K562 (cell line): ENCODE measurements around the gene AMH. TPM values are rescaled to one million over a fixed set of nuclear protein-coding genes. Genes with fewer than 3 reads are reported as not detected.

Experiments
- ATAC-seq: fragments of 200-7000 bp; cut with Tn5 transposase; 3 replicates; pipeline ENCODE4 v1.9.1; 2020; ENCODE audit warnings: moderate library complexity
- BruUV-seq: library from RNA; stranded (reverse); fragments of 400-500 nt; replicated peaks from 2 replicates; lab custom pipeline; 2021; lab: Mats Ljungman, UMichigan
- CTCF ChIA-PET: fragments of 300-600 bp; formaldehyde crosslinking; extraction: SDS; loops from one replicate; lab custom pipeline; 2021; ENCODE audit warnings: low intra/inter-chr PET ratio; lab: Yijun Ruan, JAX
- POLR2A ChIA-PET: fragments of 300-600, 350-650 bp; sonication (Branson Sonifier 250); formaldehyde crosslinking; extraction: SDS; loops from one replicate; lab custom pipeline; 2021; ENCODE audit warnings: antibody characterized with exemption, inconsistent platforms; lab: Yijun Ruan, JAX
- DNase-seq, 4 experiments: peaks; one replicate each; pipeline versions ENCODE4 v3.0.0 to v3.0.0-alpha.2; 2011 to 2018; ENCODE audit warnings: low spot score in 3 of 4, mixed read lengths in 3 of 4; ENCODE audit errors: extremely low read depth in 1 of 4
- FAIRE-seq: peaks from 2 replicates; lab custom pipeline; 2011; peaks lifted over from hg19 to GRCh38; lab: Jason Lieb, UNC
- H2AFZ ChIP-seq: 2 replicates; pipeline ENCODE4 v1.6.0; 2011; ENCODE audit warnings: low read depth, low read length, control low read depth, inconsistent platforms
- H3K27ac ChIP-seq: fragments of 200-600 bp; 3 replicates; pipeline ENCODE4 v1.8.0; 2011; ENCODE audit warnings: low read depth, mild to moderate bottlenecking, control low read depth, inconsistent platforms, low read length, moderate library complexity, mixed read lengths; ENCODE audit errors: extremely low read depth
- H3K27me3 ChIP-seq, 2 experiments: fragments of 300-600 bp in 1 of 2; 2 replicates in 1 of 2; 3 replicates in 1 of 2; pipeline versions ENCODE4 v1.6.0 to v1.8.0; 2011; ENCODE audit warnings: inconsistent platforms in 2 of 2, low read length in 2 of 2, mild to moderate bottlenecking in 1 of 2, mixed read lengths in 1 of 2, moderate library complexity in 1 of 2; ENCODE audit not compliant: control insufficient read depth in 2 of 2, insufficient read depth in 2 of 2
- H3K36me3 ChIP-seq: fragments of 300-600 bp; 3 replicates; pipeline ENCODE4 v1.8.0; 2011; ENCODE audit warnings: mild to moderate bottlenecking, low read length, inconsistent platforms; ENCODE audit not compliant: control insufficient read depth, insufficient read depth
- H3K4me1 ChIP-seq, 2 experiments: fragments of 200-600 bp in 1 of 2; replicated peaks in 1 of 2; 2 replicates in 1 of 2; 3 replicates in 1 of 2; pipeline versions ENCODE4 v1.5.1 to v1.8.0; 2011; ENCODE audit warnings: inconsistent platforms in 2 of 2, low read length in 2 of 2, mild to moderate bottlenecking in 1 of 2, mixed read lengths in 1 of 2, moderate library complexity in 1 of 2; ENCODE audit not compliant: control insufficient read depth in 2 of 2, insufficient read depth in 2 of 2
- H3K4me2 ChIP-seq: 2 replicates; pipeline ENCODE4 v1.6.1; 2011; ENCODE audit warnings: low read length, control low read depth, inconsistent platforms, mixed read lengths; ENCODE audit not compliant: insufficient read depth
- H3K4me3 ChIP-seq: fragments of 200-600 bp; sonication (generic), shearing (Covaris generic); 2 replicates; pipeline ENCODE4 v1.5.1; 2016; ENCODE audit warnings: control low read depth, inconsistent platforms
- H3K79me2 ChIP-seq: fragments of 200-600 bp; 3 replicates; pipeline ENCODE4 v1.8.0; 2011; ENCODE audit warnings: low read length, inconsistent platforms; ENCODE audit not compliant: control insufficient read depth, insufficient read depth
- H3K9ac ChIP-seq, 2 experiments: 2 replicates each; pipeline versions ENCODE4 v1.6.0 to v1.6.1; 2011; ENCODE audit warnings: low read depth in 2 of 2, low read length in 2 of 2, control low read depth in 1 of 2, inconsistent platforms in 1 of 2, mild to moderate bottlenecking in 1 of 2, mixed read lengths in 1 of 2; ENCODE audit not compliant: insufficient read depth in 1 of 2
- H3K9me1 ChIP-seq: one replicate; pipeline ENCODE4 v1.6.0; 2011; ENCODE audit warnings: inconsistent platforms, mild to moderate bottlenecking, low read length, moderate library complexity; ENCODE audit not compliant: control insufficient read depth, insufficient read depth
- H3K9me3 ChIP-seq: replicated peaks from 2 replicates; pipeline ENCODE4 v1.5.1; 2011; ENCODE audit warnings: low read depth, low read length, inconsistent platforms; ENCODE audit not compliant: control insufficient read depth, insufficient read depth
- H4K20me1 ChIP-seq: replicated peaks from 2 replicates; pipeline ENCODE4 v1.6.1; 2011; ENCODE audit warnings: low read length, inconsistent platforms, mixed read lengths; ENCODE audit not compliant: control insufficient read depth, insufficient read depth
- BRF1 ChIP-seq: IDR thresholded peaks from 3 replicates; pipeline ENCODE4 v1.6.1; 2011; ENCODE audit warnings: borderline replicate concordance, mild to moderate bottlenecking; ENCODE audit not compliant: insufficient read length; ENCODE audit errors: extremely low read depth
- NCOA2 ChIP-seq, 2 experiments: fragments of 450-650 bp; IDR thresholded peaks; 2 replicates each; pipeline ENCODE4 v1.6.1; 2018; ENCODE audit warnings: mild to moderate bottlenecking in 2 of 2, moderate library complexity in 1 of 2; ENCODE audit not compliant: partially characterized antibody in 2 of 2
- POLR2G ChIP-seq: fragments of 200-400 bp; formaldehyde crosslinking; IDR thresholded peaks from 2 replicates; pipeline ENCODE4 v1.6.1; 2017; ENCODE audit warnings: low read depth, mild to moderate bottlenecking, antibody characterized with exemption, low read length, moderate library complexity
- RBM14 ChIP-seq: fragments of 200-400 bp; formaldehyde crosslinking; IDR thresholded peaks from 2 replicates; pipeline ENCODE4 v1.6.1; 2018; ENCODE audit warnings: low read depth, mild to moderate bottlenecking, low read length, moderate library complexity, borderline replicate concordance; ENCODE audit not compliant: insufficient read depth
- XRCC4 ChIP-seq: IDR thresholded peaks from one replicate; pipeline ENCODE4 v1.6.1; 2011; ENCODE audit not compliant: insufficient read depth, insufficient read length; ENCODE audit errors: extremely low read depth
- ZC3H4 ChIP-seq: sonication (generic); formaldehyde crosslinking; IDR thresholded peaks from 2 replicates; pipeline ENCODE4 v1.9.0; 2021; ENCODE audit warnings: missing genetic modification reagents, borderline replicate concordance
- ZNF696 ChIP-seq: fragments of 250-450 bp; sonication (Bioruptor Pico); conservative IDR thresholded peaks from 2 replicates; pipeline ENCODE4 v1.4.0; 2020; ENCODE audit warnings: mild to moderate bottlenecking, moderate library complexity
- WGBS: fragments of 100-300 bp; shearing (Covaris generic); methylation state at CpG from one replicate; pipeline ENCODE4 v1.1.6; 2016; ENCODE audit warnings: low coverage, mixed read lengths; ENCODE audit not compliant: insufficient coverage; ENCODE audit errors: missing lambda C conversion rate; 5-methylcytosine and 5-hydroxymethylcytosine counted together
- in situ Hi-C: fragments of 300-500 bp; cut with MboI; formaldehyde crosslinking; loops from 4 replicates; pipeline ENCODE4 v1.15.0; 2018; ENCODE audit warnings: inconsistent platforms, mixed read lengths
- intact Hi-C: fragments of 100-400 bp; cut with micrococcal nuclease; formaldehyde crosslinking; loops from 2 replicates; pipeline ENCODE4 v1.14.2; 2022
- polyA plus RNA-seq, 8 experiments: library from polyadenylated mRNA; depleted of rRNA in 4 of 8; stranded (reverse) in 5 of 8; unstranded in 3 of 8; fragments of >200 nt; fragmentation: Nextera tagmentation in 2 of 8; fragmentation: Illumina TruSeq in 1 of 8; extraction: Ambion mirVana in 2 of 8; extraction: Trizol in 1 of 8; gene quantifications; 2 replicates each; pipeline versions ENCODE4 v1.2.1 to v1.2.3, GENCODE V29; 2011 to 2014; ENCODE audit warnings: inconsistent platforms in 1 of 8, missing spikeins in 1 of 8
- total RNA-seq, 7 experiments: library from RNA; depleted of rRNA in 6 of 7; stranded (reverse); fragments of >200 nt in 6 of 7; fragmentation: Illumina TruSeq in 2 of 7; extraction: Trizol in 2 of 7; gene quantifications; 2 replicates each; pipeline versions ENCODE4 v1.2.1 to v1.2.3, GENCODE V29; 2011 to 2021; ENCODE audit warnings: low replicate concordance in 1 of 7
- TF ChIP-seq, protein P1 (sequence below), 3 experiments: fragments of 200-800 bp in 1 of 3; fragments of 250-450 bp in 1 of 3; fragments of 450-650 bp in 1 of 3; sonication (Bioruptor Pico) in 1 of 3; sonication (Bioruptor generic) in 1 of 3; formaldehyde crosslinking in 1 of 3; IDR thresholded peaks; 2 replicates each; pipeline versions ENCODE4 v1.6.1 to v1.8.0; 2016 to 2022; ENCODE audit warnings: mild to moderate bottlenecking in 2 of 3, missing genetic modification characterization in 2 of 3, missing compliant biosample characterization in 1 of 3, moderate library complexity in 1 of 3

Gene AMH
- total and polyA plus RNA-seq, 9 of the 15 experiments (the other 6 are each of a cell fraction or from before 2014, with no cell fraction given) = 0.29 to 27.4 (median 2.6) TPM; not detected in 2

DNA sequence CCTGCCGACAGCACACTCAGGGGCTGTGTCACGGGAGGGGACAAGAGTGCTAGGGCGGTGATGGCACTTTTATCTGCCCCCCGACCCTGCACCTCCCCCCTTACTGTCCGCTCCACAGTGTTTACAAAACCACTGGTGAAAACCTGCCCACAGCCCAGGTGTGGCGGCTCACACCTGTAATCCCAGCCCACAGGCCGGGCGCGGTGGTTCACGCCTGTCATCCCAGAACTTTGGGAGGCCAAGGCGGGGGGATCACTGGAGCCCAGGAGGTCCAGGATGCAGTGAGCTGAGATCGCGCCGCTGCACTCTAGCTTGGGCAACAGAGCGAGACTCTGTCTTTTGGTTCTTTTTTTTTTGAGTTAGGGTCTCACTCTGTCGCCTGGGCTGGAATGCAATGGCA lies 47.0 kb downstream of the AMH start:
- Histone ChIP-seq H3K36me3 (no peaks in the 10 kb centered on the region), H2AFZ (no peak overlapping the region), H3K27me3 (no peaks in the 10 kb centered on the region), H3K9me1 (no peaks in the 10 kb centered on the region), H3K79me2 (no peaks in the 10 kb centered on the region), H3K9ac (peak overlapping the region in 1 of 2 experiments; percentile 35; a peak in 1 of 4 replicates), H3K4me3 (no peak overlapping the region), H3K9me3 (no peaks in the 10 kb centered on the region), H3K4me1 (peaks cover 6 to 35% of the 10 kb centered on the region in 2 experiments), H3K4me2 (no peak overlapping the region), H4K20me1 (no peaks in the 10 kb centered on the region), H3K27ac (no peak overlapping the region)
- CTCF ChIA-PET = no interaction called here
- BruUV-seq = no TSS peak
- intact Hi-C loops = no loop called here
- FAIRE-seq (no peak), ATAC-seq (no peak), DNase-seq (no peak)
- WGBS = 67% methylated on average over 15 of the region's 16 CpGs
- in situ Hi-C loops = no loop called here
- TF ChIP-seq POLR2G (peak; percentile 18; the same call in 1 of the 2 replicates), ZC3H4 (CRISPR knock-in tag) (no peak)
- TF ChIP-seq, all 486 proteins: peak for 1
- POLR2A ChIA-PET = interaction anchor here (0.6 kb wide), 1 partner anchor 16 kb away, joined by 3 read pairs; no protein-coding TSS in a partner anchor

DNA sequence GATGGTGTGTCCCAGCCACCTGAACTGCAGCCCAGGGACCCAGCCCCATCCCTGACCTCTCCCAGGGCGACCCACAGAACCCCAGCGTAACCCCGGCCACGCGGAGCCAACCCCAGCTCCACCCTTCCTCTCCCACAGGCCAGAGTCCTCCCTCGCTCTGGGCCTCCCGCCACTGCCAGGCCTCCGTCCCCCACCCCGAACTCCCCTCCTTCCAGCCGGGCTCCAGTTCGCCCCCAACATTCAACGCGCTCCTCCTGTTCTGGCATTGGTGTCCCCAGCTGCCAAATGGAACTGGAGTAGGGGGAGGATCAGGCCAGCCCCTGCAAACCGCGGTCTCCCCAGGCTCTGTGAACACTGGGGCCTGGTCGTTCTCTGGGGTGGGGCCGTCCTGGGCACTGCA lies 51.4 kb downstream of the AMH start:
- H3K4me2 ChIP-seq = no peak overlapping the region
- H3K4me1 ChIP-seq = peaks cover 6 to 38% of the 10 kb centered on the region in 2 experiments; a peak in 4 of 5 replicates
- intact Hi-C loops = no loop called here
- in situ Hi-C loops = no loop called here
- ATAC-seq = no peak
- no TSS peak for BruUV-seq
- peaks cover 3% of the 10 kb centered on the region for H3K9me1 ChIP-seq
- H3K9me3 ChIP-seq = no peaks in the 10 kb centered on the region
- H3K4me3 ChIP-seq = no peak overlapping the region
- FAIRE-seq = no peak
- peak overlapping the region in 1 of 2 experiments; percentile 45; a peak in 1 of 4 replicates for H3K9ac ChIP-seq
- H4K20me1 ChIP-seq = no peaks in the 10 kb centered on the region
- DNase-seq = no peak
- H3K27ac ChIP-seq = no peak overlapping the region
- 49% methylated on average over 11 of the region's 17 CpGs for WGBS
- ChIA-PET CTCF (no interaction called here), POLR2A (interaction anchor here (0.6 kb wide), 1 partner anchor 11 kb away, joined by 4 read pairs; no protein-coding TSS in a partner anchor)
- no peak overlapping the region for H2AFZ ChIP-seq
- H3K79me2 ChIP-seq = no peaks in the 10 kb centered on the region
- 0 out of 5 replicates have a peak, but pooled peaks cover 0 to 4% of the 10 kb centered on the region in 2 experiments for H3K27me3 ChIP-seq
- H3K36me3 ChIP-seq = no peaks in the 10 kb centered on the region
- TF ChIP-seq ZC3H4 (CRISPR knock-in tag) (no peak), BRF1 (no peak), RBM14 (no peak), XRCC4 (no peak), ZNF696 (CRISPR knock-in tag) (no peak), NCOA2 (IDR thresholded peaks at IDR 0.05; ENCODE audit: partially characterized antibody in 2 of 2) (no peak)
- TF ChIP-seq, protein P1, sequence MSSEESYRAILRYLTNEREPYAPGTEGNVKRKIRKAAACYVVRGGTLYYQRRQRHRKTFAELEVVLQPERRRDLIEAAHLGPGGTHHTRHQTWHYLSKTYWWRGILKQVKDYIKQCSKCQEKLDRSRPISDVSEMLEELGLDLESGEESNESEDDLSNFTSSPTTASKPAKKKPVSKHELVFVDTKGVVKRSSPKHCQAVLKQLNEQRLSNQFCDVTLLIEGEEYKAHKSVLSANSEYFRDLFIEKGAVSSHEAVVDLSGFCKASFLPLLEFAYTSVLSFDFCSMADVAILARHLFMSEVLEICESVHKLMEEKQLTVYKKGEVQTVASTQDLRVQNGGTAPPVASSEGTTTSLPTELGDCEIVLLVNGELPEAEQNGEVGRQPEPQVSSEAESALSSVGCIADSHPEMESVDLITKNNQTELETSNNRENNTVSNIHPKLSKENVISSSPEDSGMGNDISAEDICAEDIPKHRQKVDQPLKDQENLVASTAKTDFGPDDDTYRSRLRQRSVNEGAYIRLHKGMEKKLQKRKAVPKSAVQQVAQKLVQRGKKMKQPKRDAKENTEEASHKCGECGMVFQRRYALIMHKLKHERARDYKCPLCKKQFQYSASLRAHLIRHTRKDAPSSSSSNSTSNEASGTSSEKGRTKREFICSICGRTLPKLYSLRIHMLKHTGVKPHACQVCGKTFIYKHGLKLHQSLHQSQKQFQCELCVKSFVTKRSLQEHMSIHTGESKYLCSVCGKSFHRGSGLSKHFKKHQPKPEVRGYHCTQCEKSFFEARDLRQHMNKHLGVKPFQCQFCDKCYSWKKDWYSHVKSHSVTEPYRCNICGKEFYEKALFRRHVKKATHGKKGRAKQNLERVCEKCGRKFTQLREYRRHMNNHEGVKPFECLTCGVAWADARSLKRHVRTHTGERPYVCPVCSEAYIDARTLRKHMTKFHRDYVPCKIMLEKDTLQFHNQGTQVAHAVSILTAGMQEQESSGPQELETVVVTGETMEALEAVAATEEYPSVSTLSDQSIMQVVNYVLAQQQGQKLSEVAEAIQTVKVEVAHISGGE (CRISPR knock-in tag; IDR thresholded peaks at IDR 0.05) = no peak
